Hepatocyte (in vitro differentiated cells): ENCODE data around the gene PTPRN2.

Source experiments
- CTCF ChIP-seq: fragments of 200-600 bp; sonication (generic); IDR thresholded peaks from 2 replicates; pipeline ENCODE4 v1.5.1; 2016; ENCODE audit warnings: antibody characterized with exemption, mild to moderate bottlenecking; ENCODE audit not compliant: poor library complexity
- EZH2 ChIP-seq: fragments of 200-600 bp; sonication (generic); IDR thresholded peaks from 2 replicates; pipeline ENCODE4 v1.6.1; 2016; ENCODE audit warnings: antibody characterized with exemption, mild to moderate bottlenecking, borderline replicate concordance
- EZH2phosphoT487 ChIP-seq: fragments of 200-600 bp; sonication (generic); IDR thresholded peaks from one replicate; pipeline ENCODE4 v1.6.1; 2018; ENCODE audit warnings: antibody characterized with exemption, mild to moderate bottlenecking, low read depth, moderate library complexity; ENCODE audit not compliant: unreplicated experiment, severe bottlenecking

DNA sequence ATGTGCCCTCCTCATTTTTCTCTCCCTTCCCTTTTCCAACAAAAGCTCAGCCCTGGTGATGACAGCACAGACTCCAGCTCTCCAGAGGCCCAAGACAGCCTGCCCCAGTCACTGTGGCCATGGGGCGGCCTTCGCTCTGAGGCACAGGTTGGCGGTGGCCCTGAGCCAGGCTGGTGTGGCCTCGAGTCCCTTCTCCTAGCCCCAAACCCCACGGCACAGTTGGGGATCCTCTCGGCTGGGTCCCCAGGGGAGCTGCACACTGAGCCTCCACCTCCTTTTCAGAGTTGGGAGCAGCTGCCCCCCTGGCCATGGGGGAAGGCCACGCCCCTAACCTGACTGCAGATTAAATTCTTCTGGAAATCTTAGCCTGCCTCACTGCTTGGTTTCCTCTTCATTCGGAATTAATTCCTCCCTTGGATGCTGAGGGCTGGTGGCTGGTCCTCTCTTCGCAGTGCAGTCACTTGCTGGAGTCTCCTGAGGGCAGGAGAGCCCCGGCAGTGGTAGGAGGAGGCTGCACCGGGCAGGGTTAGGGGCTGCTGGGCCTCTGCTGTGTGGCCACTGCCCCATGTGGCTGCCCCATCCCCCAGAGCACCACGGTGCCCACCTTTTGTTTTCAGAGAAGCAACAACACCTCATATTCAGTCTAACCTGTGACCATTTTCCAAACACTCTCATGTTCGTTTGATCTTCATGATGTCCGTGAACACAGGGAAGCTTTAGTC is 824.2 kb downstream of the PTPRN2 start:
- TF ChIP-seq CTCF (no peak), EZH2 (no peak), EZH2phosphoT487 (no peak)
